ENCODE measurements around the gene FANCC.

FANCC gene

GRCh38 chr9:95127249-95128176 is 190.0 kb downstream of the FANCC start:
- TF ChIP-seq CTCF (IDR thresholded peaks at IDR 0.05; ENCODE audit: borderline replicate concordance, extremely low read depth, low read length, poor library complexity, severe bottlenecking) = no peak
- TF ChIP-seq EZH2 (IDR thresholded peaks at IDR 0.05; ENCODE audit: borderline replicate concordance, low read depth, low read length, severe bottlenecking) = no peak
- no peaks in the 10 kb centered on the region for H3K9me3 ChIP-seq (ENCODE audit: insufficient read depth, low read length, severe bottlenecking)
- no peak overlapping the region for H3K4me2 ChIP-seq (ENCODE audit: insufficient read depth, low read length)
- no peak overlapping the region for H3K27ac ChIP-seq (ENCODE audit: low read length)
- H2AFZ ChIP-seq (ENCODE audit: low read depth, low read length) = no peak overlapping the region
- DNase-seq (no peak), ATAC-seq (ENCODE audit: insufficient read depth, low read depth) (no peak)
- no peaks in the 10 kb centered on the region for H3K27me3 ChIP-seq (ENCODE audit: insufficient read depth, low read length, poor library complexity)
- H3K4me3 ChIP-seq (ENCODE audit: low read depth in 1 of 2, low read length in 2 of 2) = no peak overlapping the region
- H3K9ac ChIP-seq (ENCODE audit: low read depth, low read length) = no peak overlapping the region
- no peaks in the 10 kb centered on the region for H3K36me3 ChIP-seq (ENCODE audit: insufficient read depth, low read length)
- H3K4me1 ChIP-seq (ENCODE audit: insufficient read depth, low read length) = no peaks in the 10 kb centered on the region
- H4K20me1 ChIP-seq (ENCODE audit: insufficient read depth, low read length) = no peaks in the 10 kb centered on the region
- H3K79me2 ChIP-seq (ENCODE audit: insufficient read depth, low read length) = no peaks in the 10 kb centered on the region

DNA sequence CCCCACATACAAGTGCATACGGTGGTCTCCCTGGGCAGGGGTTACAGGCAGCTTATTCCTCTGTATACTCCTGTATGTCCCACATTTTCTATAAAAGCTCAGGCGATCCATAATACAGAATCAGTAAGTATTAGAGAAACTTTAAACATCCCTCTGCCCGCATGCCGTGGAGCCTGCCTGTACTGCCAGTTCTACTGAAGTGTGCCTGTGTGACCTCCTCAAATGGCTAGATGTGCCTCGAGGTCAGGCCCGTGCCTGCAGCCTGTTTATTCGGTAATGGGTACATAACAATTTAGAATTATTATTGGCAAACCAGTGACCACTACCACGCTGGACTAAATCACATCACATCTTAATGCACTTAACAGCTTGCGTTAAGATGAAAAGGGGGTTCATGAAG is 190.8 kb downstream of the FANCC start:
- Histone ChIP-seq H3K9ac (ENCODE audit: low read depth, low read length) (no peak overlapping the region), H3K27me3 (ENCODE audit: insufficient read depth, low read length, poor library complexity) (no peaks in the 10 kb centered on the region), H3K9me3 (ENCODE audit: insufficient read depth, low read length, severe bottlenecking) (no peaks in the 10 kb centered on the region), H3K36me3 (ENCODE audit: insufficient read depth, low read length) (no peaks in the 10 kb centered on the region), H3K4me2 (ENCODE audit: insufficient read depth, low read length) (no peak overlapping the region), H3K27ac (ENCODE audit: low read length) (no peak overlapping the region), H2AFZ (ENCODE audit: low read depth, low read length) (no peak overlapping the region), H3K4me1 (ENCODE audit: insufficient read depth, low read length) (no peaks in the 10 kb centered on the region), H3K79me2 (ENCODE audit: insufficient read depth, low read length) (no peaks in the 10 kb centered on the region), H3K4me3 (ENCODE audit: low read depth in 1 of 2, low read length in 2 of 2) (no peak overlapping the region), H4K20me1 (ENCODE audit: insufficient read depth, low read length) (no peaks in the 10 kb centered on the region)
- no peak for ATAC-seq (ENCODE audit: insufficient read depth, low read depth)
- TF ChIP-seq EZH2 (IDR thresholded peaks at IDR 0.05; ENCODE audit: borderline replicate concordance, low read depth, low read length, severe bottlenecking) (no peak), CTCF (IDR thresholded peaks at IDR 0.05; ENCODE audit: borderline replicate concordance, extremely low read depth, low read length, poor library complexity, severe bottlenecking) (no peak)
- no peak for DNase-seq

GRCh38 chr9:95125652-95126051 is 191.9 kb downstream of the FANCC start:
- TF ChIP-seq EZH2 (IDR thresholded peaks at IDR 0.05; ENCODE audit: borderline replicate concordance, low read depth, low read length, severe bottlenecking) (no peak), CTCF (IDR thresholded peaks at IDR 0.05; ENCODE audit: borderline replicate concordance, extremely low read depth, low read length, poor library complexity, severe bottlenecking) (no peak)
- H3K79me2 ChIP-seq (ENCODE audit: insufficient read depth, low read length) = no peaks in the 10 kb centered on the region
- no peaks in the 10 kb centered on the region for H3K36me3 ChIP-seq (ENCODE audit: insufficient read depth, low read length)
- H2AFZ ChIP-seq (ENCODE audit: low read depth, low read length) = no peak overlapping the region
- H3K9me3 ChIP-seq (ENCODE audit: insufficient read depth, low read length, severe bottlenecking) = no peaks in the 10 kb centered on the region
- H3K27me3 ChIP-seq (ENCODE audit: insufficient read depth, low read length, poor library complexity) = no peaks in the 10 kb centered on the region
- no peaks in the 10 kb centered on the region for H3K4me1 ChIP-seq (ENCODE audit: insufficient read depth, low read length)
- DNase-seq (no peak), ATAC-seq (ENCODE audit: insufficient read depth, low read depth) (no peak)
- no peak overlapping the region for H3K9ac ChIP-seq (ENCODE audit: low read depth, low read length)
- no peak overlapping the region for H3K27ac ChIP-seq (ENCODE audit: low read length)
- no peak overlapping the region for H3K4me3 ChIP-seq (ENCODE audit: low read depth in 1 of 2, low read length in 2 of 2)
- no peaks in the 10 kb centered on the region for H4K20me1 ChIP-seq (ENCODE audit: insufficient read depth, low read length)
- no peak overlapping the region for H3K4me2 ChIP-seq (ENCODE audit: insufficient read depth, low read length)

Measured in DND-41 (cell line).